GM21576 (cell line): ENCODE measurements around the gene DAD1.

Experiments
- ATAC-seq: cut with Tn5 transposase; IDR thresholded peaks from one replicate; pipeline ENCODE4 v1.9.1; 2021; ENCODE audit warnings: mild to moderate bottlenecking, moderate library complexity; ENCODE audit not compliant: unreplicated experiment

Gene DAD1

GRCh38 chr14:22539831-22540230 lies 49.2 kb downstream of the DAD1 start:
- no peak for ATAC-seq

- no peak for ATAC-seq
Observed at GRCh38 chr14:22538671-22539228, 50.3 kb downstream of the DAD1 start.

- ATAC-seq: no peak
Observed at GRCh38 chr14:22537436-22538310, 51.4 kb downstream of the DAD1 start.

GRCh38 chr14:22536853-22537338 lies 52.1 kb downstream of the DAD1 start:
- ATAC-seq: peak; percentile 79

- ATAC-seq: no peak
Observed at GRCh38 chr14:22535916-22536315, 53.1 kb downstream of the DAD1 start.

- ATAC-seq: no peak
Observed at GRCh38 chr14:22535126-22535525, 53.9 kb downstream of the DAD1 start.

- ATAC-seq: no peak
Observed at GRCh38 chr14:22534547-22534946, 54.5 kb downstream of the DAD1 start.

GRCh38 chr14:22533739-22534359 lies 55.2 kb downstream of the DAD1 start:
- no peak for ATAC-seq

GRCh38 chr14:22533057-22533704 lies 55.8 kb downstream of the DAD1 start:
- no peak for ATAC-seq

GRCh38 chr14:22532345-22533056 lies 56.5 kb downstream of the DAD1 start:
- ATAC-seq: no peak

GRCh38 chr14:22531451-22532344 lies 57.3 kb downstream of the DAD1 start:
- ATAC-seq: peak; percentile 69

GRCh38 chr14:22530127-22530526 lies 58.9 kb downstream of the DAD1 start:
- ATAC-seq: no peak

- ATAC-seq: no peak
Observed at GRCh38 chr14:22526744-22527143, 62.3 kb downstream of the DAD1 start.

GRCh38 chr14:22526218-22526617 lies 62.8 kb downstream of the DAD1 start:
- ATAC-seq: no peak

- ATAC-seq: no peak
Observed at GRCh38 chr14:22524784-22525161, 64.3 kb downstream of the DAD1 start.

- ATAC-seq: no peak
Observed at GRCh38 chr14:22524115-22524783, 64.8 kb downstream of the DAD1 start.

GRCh38 chr14:22523283-22523682 lies 65.7 kb downstream of the DAD1 start:
- no peak for ATAC-seq

- ATAC-seq: no peak
Observed at GRCh38 chr14:22522466-22522957, 66.5 kb downstream of the DAD1 start.
